ENCODE data around the gene SF3B2.
A peak's percentile ranks its signal among the peaks of the same experiment; 100 is the strongest.
"Not testable (repeated sequence)": the region's sequence is repeated elsewhere in the genome, so short reads cannot be mapped to it uniquely, and the experiment has no call there.

Gene SF3B2

GRCh38 chr11:66084821-66085475 lies 32.8 kb downstream of the SF3B2 start:
- Histone ChIP-seq H3K4me1 (ENCODE audit: control insufficient read depth in 1 of 2, insufficient read depth in 2 of 2, low read length in 2 of 2) (peaks cover 33 to 34% of the 10 kb centered on the region in 2 donors), H3K36me3 (ENCODE audit: control insufficient read depth in 1 of 2, insufficient read depth in 2 of 2, low read length in 2 of 2) (no peaks in the 10 kb centered on the region), H3K4me3 (ENCODE audit: low read depth in 1 of 2, low read length in 2 of 2) (no peak overlapping the region), H3K27ac (ENCODE audit: low read depth, low read length) (no peak overlapping the region), H3K9me3 (ENCODE audit: control insufficient read depth in 1 of 2, low read length in 2 of 2) (no peaks in the 10 kb centered on the region), H3K27me3 (ENCODE audit: control insufficient read depth in 1 of 2, insufficient read depth in 2 of 2, low read length in 2 of 2) (no peaks in the 10 kb centered on the region), H3K9ac (ENCODE audit: low read depth in 1 of 2, low read length in 2 of 2) (no peak overlapping the region)

DNA sequence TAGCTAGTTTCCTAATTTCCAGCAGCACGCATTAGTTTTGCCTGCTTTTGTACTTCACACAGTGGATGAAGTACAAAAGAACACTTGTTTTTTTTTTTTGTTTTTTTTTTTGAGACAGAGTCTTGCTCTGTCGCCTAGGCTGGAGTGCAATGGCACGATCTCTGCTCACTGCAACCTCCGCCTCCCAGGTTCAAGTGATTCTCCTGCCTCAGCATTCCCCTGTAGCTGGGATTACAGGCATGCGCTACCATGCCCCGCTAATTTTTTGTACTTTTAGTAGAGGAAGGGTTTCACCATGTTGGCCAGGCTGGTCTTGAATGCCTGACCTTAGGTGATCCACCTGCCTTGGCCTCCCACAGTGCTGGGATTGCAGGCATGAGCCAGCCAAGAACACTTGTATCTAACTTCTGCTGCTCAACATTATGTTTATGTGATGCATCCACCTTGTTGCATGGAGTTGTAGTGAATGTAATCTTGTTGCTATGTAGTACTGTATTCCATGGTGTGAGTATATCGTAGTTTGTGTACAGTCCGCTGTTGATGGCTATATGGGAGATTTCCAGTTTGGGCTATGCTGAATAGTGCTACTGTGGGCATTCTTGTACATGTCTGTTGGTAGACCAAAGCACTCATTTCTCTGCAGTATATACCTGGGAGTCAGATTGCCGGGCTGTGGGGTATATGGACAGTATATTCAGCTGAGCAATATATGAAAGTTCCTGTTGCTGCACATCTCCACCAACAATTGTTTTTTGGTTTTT lies 35.2 kb downstream of the SF3B2 start:
- no peak overlapping the region for H3K27ac ChIP-seq (ENCODE audit: low read depth, low read length)
- H3K9ac ChIP-seq (ENCODE audit: low read depth in 1 of 2, low read length in 2 of 2), result no peak overlapping the region

GRCh38 chr11:66089067-66089466 lies 36.9 kb downstream of the SF3B2 start:
- H3K9me3 ChIP-seq (ENCODE audit: control insufficient read depth in 1 of 2, low read length in 2 of 2), result no peaks in the 10 kb centered on the region
- no peaks in the 10 kb centered on the region for H3K36me3 ChIP-seq (ENCODE audit: control insufficient read depth in 1 of 2, insufficient read depth in 2 of 2, low read length in 2 of 2)
- H3K4me1 ChIP-seq (ENCODE audit: control insufficient read depth in 1 of 2, insufficient read depth in 2 of 2, low read length in 2 of 2), result peaks cover 1 to 3% of the 10 kb centered on the region in 2 donors
- H3K4me3 ChIP-seq (ENCODE audit: low read depth in 1 of 2, low read length in 2 of 2), result no peak overlapping the region
- no peak overlapping the region for H3K27ac ChIP-seq (ENCODE audit: low read depth, low read length)
- no peak overlapping the region for H3K9ac ChIP-seq (ENCODE audit: low read depth in 1 of 2, low read length in 2 of 2)
- H3K27me3 ChIP-seq (ENCODE audit: control insufficient read depth in 1 of 2, insufficient read depth in 2 of 2, low read length in 2 of 2), result no peaks in the 10 kb centered on the region

More for the DNA sequence above, 35.2 kb downstream of the SF3B2 start:
- Histone ChIP-seq H3K9me3 (ENCODE audit: control insufficient read depth in 1 of 2, low read length in 2 of 2) (no peaks in the 10 kb centered on the region), H3K27me3 (ENCODE audit: control insufficient read depth in 1 of 2, insufficient read depth in 2 of 2, low read length in 2 of 2) (no peaks in the 10 kb centered on the region), H3K36me3 (ENCODE audit: control insufficient read depth in 1 of 2, insufficient read depth in 2 of 2, low read length in 2 of 2) (no peaks in the 10 kb centered on the region), H3K4me1 (ENCODE audit: control insufficient read depth in 1 of 2, insufficient read depth in 2 of 2, low read length in 2 of 2) (peaks cover 15 to 17% of the 10 kb centered on the region in 2 donors), H3K4me3 (ENCODE audit: low read depth in 1 of 2, low read length in 2 of 2) (no peak overlapping the region)

- H3K9me3 ChIP-seq (ENCODE audit: control insufficient read depth in 1 of 2, low read length in 2 of 2), result no peaks in the 10 kb centered on the region
- H3K27me3 ChIP-seq (ENCODE audit: control insufficient read depth in 1 of 2, insufficient read depth in 2 of 2, low read length in 2 of 2), result no peaks in the 10 kb centered on the region
- no peak overlapping the region for H3K9ac ChIP-seq (ENCODE audit: low read depth in 1 of 2, low read length in 2 of 2)
- H3K27ac ChIP-seq (ENCODE audit: low read depth, low read length), result no peak overlapping the region
- no peak overlapping the region for H3K4me3 ChIP-seq (ENCODE audit: low read depth in 1 of 2, low read length in 2 of 2)
- H3K4me1 ChIP-seq (ENCODE audit: control insufficient read depth in 1 of 2, insufficient read depth in 2 of 2, low read length in 2 of 2), result no peaks in the 10 kb centered on the region
- no peaks in the 10 kb centered on the region for H3K36me3 ChIP-seq (ENCODE audit: control insufficient read depth in 1 of 2, insufficient read depth in 2 of 2, low read length in 2 of 2)
These were observed 38.1 kb downstream of the SF3B2 start for GRCh38 chr11:66090288-66090687.

DNA sequence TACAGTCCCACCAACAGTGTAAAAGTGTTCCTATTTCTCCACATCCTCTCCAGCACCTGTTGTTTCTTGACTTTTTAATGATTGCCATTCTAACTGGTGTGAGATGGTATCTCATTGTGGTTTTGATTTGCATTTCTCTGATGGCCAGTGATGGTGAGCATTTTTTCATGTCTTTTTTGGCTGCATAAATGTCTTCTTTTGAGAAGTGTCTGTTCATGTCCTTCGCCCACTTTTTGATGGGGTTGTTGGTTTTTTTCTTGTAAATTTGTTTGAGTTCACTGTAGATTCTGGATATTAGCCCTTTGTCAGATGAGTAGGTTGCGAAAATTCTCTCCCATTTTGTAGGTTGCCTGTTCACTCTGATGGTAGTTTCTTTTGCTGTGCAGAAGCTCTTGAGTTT lies 40.0 kb downstream of the SF3B2 start:
- H3K4me1 ChIP-seq (ENCODE audit: control insufficient read depth in 1 of 2, insufficient read depth in 2 of 2, low read length in 2 of 2); H3K9ac ChIP-seq (ENCODE audit: low read depth in 1 of 2, low read length in 2 of 2); H3K27me3 ChIP-seq (ENCODE audit: control insufficient read depth in 1 of 2, insufficient read depth in 2 of 2, low read length in 2 of 2); H3K27ac ChIP-seq (ENCODE audit: low read depth, low read length); H3K36me3 ChIP-seq (ENCODE audit: control insufficient read depth in 1 of 2, insufficient read depth in 2 of 2, low read length in 2 of 2); H3K4me3 ChIP-seq (ENCODE audit: low read depth in 1 of 2, low read length in 2 of 2); H3K9me3 ChIP-seq (ENCODE audit: control insufficient read depth in 1 of 2, low read length in 2 of 2): not testable (repeated sequence)

DNA sequence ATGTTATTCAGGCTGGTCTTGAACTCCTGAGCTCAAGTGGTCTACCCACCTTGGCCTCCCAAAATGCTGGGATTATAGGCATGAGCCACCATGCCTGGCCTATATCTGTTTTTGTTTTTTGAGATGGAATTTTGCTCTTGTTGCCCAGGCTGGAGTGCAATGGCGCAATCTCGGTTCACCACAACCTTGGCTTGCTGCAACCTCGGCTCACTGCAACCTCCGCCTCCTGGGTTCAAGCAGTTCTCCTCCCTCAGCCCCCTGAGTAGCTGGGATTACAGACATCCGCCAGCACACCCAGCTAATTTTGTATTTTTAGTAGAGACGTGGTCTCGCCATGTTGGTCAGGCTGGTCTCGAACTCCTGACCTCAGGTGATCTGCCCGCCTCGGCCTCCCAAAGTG lies 47.6 kb downstream of the SF3B2 start:
- not testable (repeated sequence) for H3K4me3 ChIP-seq (ENCODE audit: low read depth in 1 of 2, low read length in 2 of 2); H3K9ac ChIP-seq (ENCODE audit: low read depth in 1 of 2, low read length in 2 of 2); H3K27ac ChIP-seq (ENCODE audit: low read depth, low read length); H3K27me3 ChIP-seq (ENCODE audit: control insufficient read depth in 1 of 2, insufficient read depth in 2 of 2, low read length in 2 of 2); H3K36me3 ChIP-seq (ENCODE audit: control insufficient read depth in 1 of 2, insufficient read depth in 2 of 2, low read length in 2 of 2); H3K9me3 ChIP-seq (ENCODE audit: control insufficient read depth in 1 of 2, low read length in 2 of 2)
- H3K4me1 ChIP-seq (ENCODE audit: control insufficient read depth in 1 of 2, insufficient read depth in 2 of 2, low read length in 2 of 2), result peaks cover 9 to 13% of the 10 kb centered on the region in 2 donors

DNA sequence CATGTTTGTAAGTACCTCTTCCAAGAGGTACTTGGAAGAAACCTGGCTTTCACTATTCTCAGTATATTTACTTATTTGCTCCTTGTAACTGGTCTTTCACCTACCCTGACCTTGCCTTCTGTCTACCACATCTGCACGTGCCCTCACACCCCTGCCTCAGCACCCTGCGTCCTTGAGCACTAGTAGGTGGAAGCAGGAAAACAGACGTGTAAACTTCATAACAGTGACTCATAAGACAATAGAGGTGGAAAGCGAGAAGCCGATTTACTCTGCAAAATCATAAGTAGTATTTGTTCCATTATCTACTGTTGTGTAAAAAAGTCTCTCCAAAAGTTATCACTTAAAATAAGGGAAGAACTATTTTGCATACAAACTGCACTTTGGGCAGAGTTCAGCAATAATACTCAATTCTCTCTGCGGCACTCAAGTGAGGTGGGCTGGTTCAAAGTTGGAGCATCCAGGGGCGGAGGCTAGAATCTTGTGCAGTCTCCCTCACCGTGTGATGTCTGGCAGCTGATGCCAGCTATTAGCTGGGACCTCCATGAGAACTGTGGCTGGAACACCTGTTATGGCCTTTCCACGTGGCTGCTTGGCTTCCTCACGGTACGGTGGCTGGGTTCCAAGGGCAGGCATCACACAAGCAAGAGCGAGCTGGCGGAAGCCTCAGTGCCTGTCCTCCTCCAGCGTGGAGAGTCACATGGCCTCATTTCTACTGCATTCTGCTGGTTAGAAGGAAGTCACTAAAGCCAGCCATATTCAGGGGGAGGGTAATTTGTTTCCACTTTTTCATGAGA lies 48.3 kb downstream of the SF3B2 start:
- H3K4me3 ChIP-seq (ENCODE audit: low read depth in 1 of 2, low read length in 2 of 2), result peak overlapping the region; percentile 44 to 63
- no peak overlapping the region for H3K27ac ChIP-seq (ENCODE audit: low read depth, low read length)

DNA sequence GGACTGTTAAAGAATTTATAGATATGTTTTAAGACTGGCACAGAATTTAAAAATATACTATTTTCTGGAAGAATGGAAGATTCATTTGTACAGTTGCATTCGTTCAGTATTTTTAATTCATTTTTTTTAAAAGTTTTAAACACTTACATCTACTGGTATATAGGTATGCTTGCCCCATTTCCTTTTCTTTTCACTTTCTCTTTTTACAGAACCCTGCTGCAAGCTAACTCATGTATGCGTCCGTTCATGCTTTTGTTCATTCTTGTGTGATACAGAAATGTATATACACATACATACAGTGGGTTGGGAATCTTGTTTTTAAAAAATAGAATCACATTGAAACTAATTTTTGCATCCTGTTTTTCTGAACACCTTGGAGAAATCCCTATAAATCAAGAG lies 48.9 kb downstream of the SF3B2 start:
- Histone ChIP-seq H3K36me3 (ENCODE audit: control insufficient read depth in 1 of 2, insufficient read depth in 2 of 2, low read length in 2 of 2) (no peaks in the 10 kb centered on the region), H3K9ac (ENCODE audit: low read depth in 1 of 2, low read length in 2 of 2) (no peak overlapping the region), H3K4me3 (ENCODE audit: low read depth in 1 of 2, low read length in 2 of 2) (peak overlapping the region in 1 of 2 donors; percentile 44), H3K27ac (ENCODE audit: low read depth, low read length) (no peak overlapping the region), H3K4me1 (ENCODE audit: control insufficient read depth in 1 of 2, insufficient read depth in 2 of 2, low read length in 2 of 2) (peaks cover 9 to 13% of the 10 kb centered on the region in 2 donors), H3K27me3 (ENCODE audit: control insufficient read depth in 1 of 2, insufficient read depth in 2 of 2, low read length in 2 of 2) (no peaks in the 10 kb centered on the region), H3K9me3 (ENCODE audit: control insufficient read depth in 1 of 2, low read length in 2 of 2) (no peaks in the 10 kb centered on the region)

More for the DNA sequence above, 48.3 kb downstream of the SF3B2 start:
- Histone ChIP-seq H3K27me3 (ENCODE audit: control insufficient read depth in 1 of 2, insufficient read depth in 2 of 2, low read length in 2 of 2) (no peaks in the 10 kb centered on the region), H3K9me3 (ENCODE audit: control insufficient read depth in 1 of 2, low read length in 2 of 2) (no peaks in the 10 kb centered on the region), H3K9ac (ENCODE audit: low read depth in 1 of 2, low read length in 2 of 2) (no peak overlapping the region), H3K36me3 (ENCODE audit: control insufficient read depth in 1 of 2, insufficient read depth in 2 of 2, low read length in 2 of 2) (no peaks in the 10 kb centered on the region), H3K4me1 (ENCODE audit: control insufficient read depth in 1 of 2, insufficient read depth in 2 of 2, low read length in 2 of 2) (peaks cover 9 to 13% of the 10 kb centered on the region in 2 donors)

DNA sequence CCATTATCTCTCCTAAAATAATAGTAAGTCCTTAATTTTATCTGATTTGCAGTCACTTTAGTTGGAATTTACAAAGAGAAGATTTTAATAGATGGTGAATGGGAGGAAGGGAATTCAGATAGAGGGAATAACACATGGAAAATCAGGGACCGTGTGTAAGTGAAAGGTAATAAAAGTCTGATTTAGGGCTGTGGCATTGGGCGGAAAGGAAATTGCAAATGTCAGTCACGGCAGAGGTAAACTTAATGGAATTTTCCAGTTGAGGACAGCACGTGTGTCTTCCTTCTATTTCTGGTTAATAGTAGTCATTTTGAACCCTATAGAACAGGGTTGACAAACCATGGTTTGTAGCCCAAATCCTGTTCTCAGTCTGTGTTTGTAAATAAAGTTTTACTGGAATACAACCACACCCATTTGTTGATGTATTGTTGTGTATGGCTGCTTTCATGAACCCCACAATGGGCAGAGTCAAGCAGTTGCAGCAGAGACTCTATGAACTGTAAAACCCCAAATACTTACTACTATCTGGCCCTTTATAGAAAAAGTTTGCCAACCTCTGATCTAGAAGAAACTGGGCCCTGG lies 52.0 kb downstream of the SF3B2 start:
- Histone ChIP-seq H3K9me3 (ENCODE audit: control insufficient read depth in 1 of 2, low read length in 2 of 2) (no peaks in the 10 kb centered on the region), H3K4me3 (ENCODE audit: low read depth in 1 of 2, low read length in 2 of 2) (no peak overlapping the region), H3K9ac (ENCODE audit: low read depth in 1 of 2, low read length in 2 of 2) (no peak overlapping the region), H3K36me3 (ENCODE audit: control insufficient read depth in 1 of 2, insufficient read depth in 2 of 2, low read length in 2 of 2) (no peaks in the 10 kb centered on the region), H3K27ac (ENCODE audit: low read depth, low read length) (no peak overlapping the region), H3K4me1 (ENCODE audit: control insufficient read depth in 1 of 2, insufficient read depth in 2 of 2, low read length in 2 of 2) (peaks cover 9 to 24% of the 10 kb centered on the region in 2 donors), H3K27me3 (ENCODE audit: control insufficient read depth in 1 of 2, insufficient read depth in 2 of 2, low read length in 2 of 2) (no peaks in the 10 kb centered on the region)
